Activated gamma-delta T cell treated with anti-CD3 and anti-CD28 coated beads, Interleukin-2, amount 50 U/mL, for 16 hours (primary cell): Measurements from ENCODE around the gene INHA.

Source experiments
- DNase-seq: peaks from one replicate; pipeline ENCODE4 v3.0.0-alpha.2; 2020; ENCODE audit warnings: low read depth

INHA gene

DNA sequence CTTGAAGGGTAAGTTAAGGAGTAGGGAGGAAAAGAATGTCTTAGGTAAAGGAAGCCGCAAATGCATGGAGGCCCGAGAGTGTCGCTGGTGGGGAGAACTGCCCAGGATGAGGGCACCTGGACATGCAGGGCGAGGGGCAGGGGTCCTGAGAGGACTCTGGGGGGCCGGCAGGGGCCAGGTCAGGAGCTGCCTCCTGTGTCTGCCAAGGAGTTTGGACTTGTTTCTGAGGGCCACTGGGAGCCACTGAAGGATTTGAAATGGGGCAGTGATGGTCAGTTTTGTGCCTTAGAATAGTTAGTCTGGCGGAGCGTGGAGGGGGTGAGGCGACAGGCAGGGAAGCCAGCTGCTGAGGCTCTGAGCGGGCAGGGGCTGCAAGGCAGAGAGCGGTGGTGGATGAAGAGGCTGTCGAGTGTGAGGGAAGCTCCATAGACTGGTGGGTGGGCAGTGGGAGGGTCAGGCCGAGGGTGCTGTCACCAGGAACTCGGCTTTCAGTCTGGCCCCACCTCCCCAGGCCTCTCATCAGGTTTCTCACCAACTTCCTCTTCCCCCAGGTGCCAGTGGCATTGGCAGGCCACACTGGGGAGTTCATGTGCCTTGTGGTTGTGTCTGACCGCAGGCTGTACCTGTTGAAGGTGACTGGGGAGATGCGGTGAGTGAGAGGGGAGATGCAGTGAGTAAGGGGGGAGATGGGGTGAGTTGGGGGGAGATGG is 40.6 kb downstream of the INHA start:
- no peak for DNase-seq

DNA sequence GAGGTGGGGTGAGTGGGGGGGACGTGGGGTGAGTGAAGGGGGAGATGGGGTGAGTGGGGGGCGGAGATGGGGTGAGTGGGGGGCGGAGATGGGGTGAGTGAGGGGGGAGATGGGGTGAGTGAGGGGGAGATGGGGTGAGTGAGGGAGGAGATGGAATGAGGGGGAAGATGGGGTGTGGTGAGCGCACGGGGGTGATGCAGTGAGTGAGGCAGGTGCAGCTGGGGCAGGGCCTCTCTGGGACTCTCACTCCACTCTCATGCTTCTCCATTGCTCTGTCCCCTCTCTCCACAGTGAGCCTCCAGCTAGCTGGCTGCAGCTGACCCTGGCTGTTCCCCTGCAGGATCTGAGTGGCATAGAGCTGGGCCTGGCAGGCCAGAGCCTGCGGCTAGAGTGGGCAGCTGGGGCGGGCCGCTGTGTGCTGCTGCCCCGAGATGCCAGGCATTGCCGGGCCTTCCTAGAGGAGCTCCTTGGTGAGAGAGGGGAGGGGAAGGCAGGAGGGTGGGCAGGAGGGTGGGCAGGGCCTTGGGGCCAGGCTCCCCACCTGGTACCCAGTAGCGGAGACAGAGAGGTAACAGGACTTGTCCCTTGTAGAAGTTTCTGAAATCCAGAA is 41.5 kb downstream of the INHA start:
- no peak for DNase-seq

DNA sequence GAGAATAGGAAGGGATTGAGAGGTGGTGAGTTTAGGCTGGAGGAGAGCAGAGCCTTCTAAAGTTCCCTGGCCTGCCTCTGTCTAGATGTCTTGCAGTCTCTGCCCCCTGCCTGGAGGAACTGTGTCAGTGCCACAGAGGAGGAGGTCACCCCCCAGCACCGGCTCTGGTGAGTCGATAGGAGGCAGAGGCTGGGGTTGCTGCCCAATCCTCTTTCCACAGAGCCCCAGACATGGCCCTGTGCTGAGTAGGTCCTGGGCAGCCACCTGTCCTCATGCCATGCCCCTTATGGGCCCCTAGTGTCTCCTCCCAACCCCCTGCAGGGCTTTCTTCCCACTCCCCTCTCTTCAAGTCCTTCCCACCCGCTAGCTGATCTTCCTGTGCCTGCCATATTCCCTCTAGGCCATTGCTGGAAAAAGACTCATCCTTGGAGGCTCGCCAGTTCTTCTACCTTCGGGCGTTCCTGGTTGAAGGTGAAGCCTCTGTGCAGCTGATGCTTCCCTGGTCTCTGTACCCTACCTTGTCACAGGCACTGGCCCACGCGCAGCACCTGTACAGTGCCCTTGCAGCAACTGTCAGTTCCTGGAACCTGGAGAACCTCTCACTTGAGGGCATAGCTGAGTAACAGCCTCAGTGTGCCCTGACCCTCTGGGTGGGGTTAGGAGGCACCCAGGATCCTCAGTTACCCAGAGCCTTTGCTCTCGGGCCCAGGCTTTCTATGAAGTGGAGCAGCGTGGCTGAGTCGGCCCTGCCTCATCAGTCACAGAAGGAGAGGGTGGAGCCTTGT is 42.2 kb downstream of the INHA start:
- DNase-seq: no peak

DNA sequence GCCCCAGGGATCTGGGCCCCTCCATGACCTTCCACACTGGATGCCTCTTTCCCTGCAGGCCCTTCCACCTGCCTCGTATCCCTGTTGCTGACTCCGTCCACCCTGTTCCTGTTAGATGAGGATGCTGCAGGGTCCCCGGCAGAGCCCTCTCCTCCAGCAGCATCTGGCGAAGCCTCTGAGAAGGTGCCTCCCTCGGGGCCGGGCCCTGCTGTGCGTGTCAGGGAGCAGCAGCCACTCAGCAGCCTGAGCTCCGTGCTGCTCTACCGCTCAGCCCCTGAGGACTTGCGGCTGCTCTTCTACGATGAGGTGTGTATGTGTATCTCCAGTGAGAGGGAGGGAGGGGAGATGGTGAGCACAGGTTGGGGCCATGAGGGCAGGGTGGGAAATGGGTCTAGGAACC is 42.9 kb downstream of the INHA start:
- DNase-seq: no peak

DNA sequence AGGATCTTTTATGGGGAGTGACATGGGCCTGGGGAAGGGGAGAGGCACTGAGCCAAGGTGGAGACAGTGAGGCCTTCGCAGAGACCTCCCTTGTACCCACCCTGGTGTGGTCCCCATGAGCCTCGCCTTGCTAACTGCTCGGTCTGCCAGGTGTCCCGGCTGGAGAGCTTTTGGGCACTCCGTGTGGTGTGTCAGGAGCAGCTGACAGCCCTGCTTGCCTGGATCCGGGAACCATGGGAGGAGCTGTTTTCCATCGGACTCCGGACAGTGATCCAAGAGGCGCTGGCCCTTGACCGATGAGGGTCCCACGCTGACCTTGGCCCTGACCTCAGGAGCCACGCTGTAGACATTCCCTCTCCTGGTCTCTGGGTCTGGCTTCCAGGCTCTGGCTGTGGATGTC is 43.8 kb downstream of the INHA start:
- DNase-seq: no peak

DNA sequence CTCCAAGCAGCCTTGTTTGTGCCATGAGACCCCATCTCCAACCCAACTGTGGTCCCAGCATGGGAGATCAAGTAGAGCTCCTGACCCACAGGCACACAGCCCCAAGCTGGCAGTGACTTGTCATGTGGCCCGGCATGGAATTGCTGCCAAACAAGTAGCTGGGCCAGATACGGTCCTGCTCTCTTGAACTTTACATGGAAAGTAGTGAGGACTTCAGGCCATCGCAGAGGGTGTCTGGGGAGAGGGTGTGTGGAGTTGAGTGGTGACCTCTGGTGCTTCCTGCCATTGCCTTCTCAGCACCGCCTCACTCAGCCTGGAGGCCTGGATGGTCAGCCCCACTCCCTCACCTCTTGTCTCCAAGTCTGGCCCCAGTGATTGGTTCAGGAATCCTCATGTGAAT is 44.4 kb downstream of the INHA start:
- no peak for DNase-seq

DNA sequence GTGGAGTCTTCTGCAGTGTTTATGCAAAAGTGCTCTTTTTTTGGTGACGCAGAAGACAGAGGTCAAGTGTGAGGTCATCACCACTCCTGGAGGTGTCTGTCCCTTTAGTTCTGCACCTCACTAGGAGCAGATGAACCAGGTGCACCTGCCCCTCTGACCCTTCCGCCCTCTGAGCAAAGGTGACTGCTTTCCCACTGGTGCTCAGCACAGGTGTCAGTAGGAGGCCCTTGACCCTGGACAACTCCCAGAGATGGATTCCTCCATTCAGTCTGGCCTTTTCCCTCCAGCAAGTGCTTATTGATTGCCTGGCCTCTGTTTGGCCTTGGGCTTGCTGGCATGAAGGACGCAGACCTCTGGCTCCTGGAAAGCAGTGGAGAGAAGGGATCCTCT is 46.6 kb downstream of the INHA start:
- no peak for DNase-seq

DNA sequence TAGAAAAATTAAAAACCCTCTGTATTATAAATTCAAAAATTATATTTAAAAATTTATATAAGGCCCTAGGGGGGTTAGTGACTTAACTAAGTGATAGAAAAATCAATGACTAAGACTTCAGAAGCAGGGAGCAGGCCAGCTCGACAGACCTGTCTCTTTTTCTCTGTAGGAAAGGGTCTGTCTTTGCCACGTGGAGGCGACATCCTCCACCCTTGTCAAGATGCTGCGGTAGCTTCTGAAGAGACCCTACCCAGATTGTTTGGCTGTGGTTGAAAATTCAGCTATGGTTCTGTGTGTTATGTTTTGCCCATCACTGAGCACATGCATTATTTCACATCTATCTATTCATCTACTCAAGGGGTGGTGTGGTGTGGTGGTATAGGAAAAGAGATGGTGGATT is 47.1 kb downstream of the INHA start:
- no peak for DNase-seq

DNA sequence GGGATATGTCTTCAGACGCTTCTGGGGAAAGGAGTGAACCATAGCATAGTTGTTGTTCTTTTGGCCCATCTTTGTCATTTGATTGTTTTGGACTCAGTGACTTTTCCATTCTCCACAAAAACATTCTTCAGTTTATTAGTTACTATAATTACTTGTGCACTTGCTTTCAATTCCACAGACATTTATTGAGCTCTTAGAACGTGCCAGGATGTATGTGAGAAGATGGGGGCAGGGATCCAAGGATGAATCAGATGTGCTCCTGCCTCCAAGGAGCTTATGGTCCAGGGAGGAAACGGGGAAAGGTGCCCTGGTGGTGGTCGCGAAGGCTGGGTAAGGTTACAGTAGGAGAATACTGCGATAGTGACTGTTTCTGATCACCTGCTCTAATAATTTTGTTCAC is 48.4 kb downstream of the INHA start:
- DNase-seq: no peak

DNA sequence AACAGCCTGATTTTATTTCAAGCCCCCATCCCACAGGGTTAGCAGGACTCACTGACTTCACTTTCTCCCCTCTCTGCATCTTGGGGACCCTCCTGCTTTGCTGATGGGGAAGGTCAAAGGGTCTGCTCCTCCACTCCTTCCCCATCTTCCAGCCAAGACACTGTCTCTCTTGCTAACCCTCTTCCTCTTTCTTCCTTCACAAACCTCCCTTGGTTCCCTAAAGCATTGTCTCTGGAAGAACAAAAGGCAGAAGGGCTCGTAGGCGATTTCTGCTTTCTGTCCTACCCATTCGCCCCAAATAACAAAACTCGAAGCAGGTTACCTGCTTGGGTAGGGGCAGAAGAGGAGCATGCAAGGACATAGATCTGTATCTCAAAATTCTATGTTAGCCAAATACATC is 49.8 kb downstream of the INHA start:
- no peak for DNase-seq

DNA sequence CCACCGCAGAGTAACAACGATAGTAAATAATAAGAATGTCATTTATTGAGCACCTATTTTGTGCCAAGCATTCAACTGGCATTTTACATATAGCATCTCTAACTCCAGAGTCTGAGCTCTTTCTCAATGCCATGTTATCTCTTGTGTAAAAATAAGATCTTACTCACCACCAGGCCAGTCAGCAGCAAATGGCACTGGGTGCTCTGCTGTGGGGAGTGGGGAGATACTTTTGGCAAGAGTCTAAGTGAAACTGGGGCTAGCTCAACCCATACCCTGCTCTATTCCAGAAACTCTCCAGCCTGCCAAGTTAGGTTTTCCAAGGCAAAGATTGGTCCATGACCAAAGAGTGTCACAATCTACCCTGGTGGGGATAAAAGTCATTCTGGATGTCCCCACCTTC is 50.4 kb downstream of the INHA start:
- DNase-seq: no peak

DNA sequence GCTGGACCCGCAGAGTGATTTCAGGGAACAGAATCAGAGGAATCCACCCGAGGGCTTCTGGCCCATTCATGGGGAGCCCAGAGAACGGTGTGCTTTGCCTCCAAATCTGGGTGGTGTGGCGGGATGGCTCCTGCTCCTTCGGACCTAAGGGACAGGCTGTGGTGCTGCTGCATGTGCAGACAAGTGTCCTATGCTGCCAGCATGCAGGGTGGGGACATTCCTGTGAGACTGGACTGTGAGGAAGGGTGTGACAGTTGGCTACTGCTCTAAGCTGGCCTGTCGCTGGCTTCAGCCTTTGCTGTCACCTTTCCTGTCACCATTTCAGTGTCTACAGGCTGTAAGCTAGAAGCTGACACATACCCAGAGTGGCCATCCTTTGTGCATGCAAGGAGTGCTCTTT is 52.5 kb downstream of the INHA start:
- no peak for DNase-seq

DNA sequence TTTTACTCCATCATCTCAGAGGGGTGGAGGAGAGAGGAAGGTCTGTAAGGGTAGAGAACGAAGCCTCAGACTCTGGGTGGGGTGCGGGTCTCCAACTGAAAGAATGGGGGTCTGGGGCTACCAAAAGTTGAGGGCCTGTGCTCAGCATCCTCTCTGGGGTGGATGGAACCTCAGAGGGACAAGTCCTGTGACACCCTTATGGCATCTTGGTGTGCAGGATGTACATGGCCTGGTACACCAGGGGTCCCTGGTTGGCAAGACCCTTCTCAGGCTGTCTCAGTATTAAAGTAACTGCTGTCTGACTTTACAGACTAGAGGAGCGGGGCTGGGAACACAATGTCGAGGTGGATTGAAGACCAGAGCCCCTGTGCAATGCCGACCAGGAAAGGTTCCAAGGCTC is 53.1 kb downstream of the INHA start:
- no peak for DNase-seq
